HepG2 (cell line): ENCODE results near the gene ABCC12. TPM values are rescaled to one million over a fixed set of nuclear protein-coding genes. Genes with fewer than 3 reads are reported as not detected.

Source experiments
- ATF7 ChIP-seq, 2 experiments: fragments of 450-650 bp in 1 of 2; sonication (generic) in 1 of 2; formaldehyde crosslinking in 1 of 2; IDR thresholded peaks; 2 replicates each; pipeline versions ENCODE4 v1.4.0 to v1.6.1; 2016 to 2020; ENCODE audit warnings: antibody characterized with exemption in 1 of 2, mild to moderate bottlenecking in 1 of 2, missing genetic modification reagents in 1 of 2
- CBX1 ChIP-seq: IDR thresholded peaks from one replicate; pipeline ENCODE4 v1.6.1; 2016; ENCODE audit warnings: antibody characterized with exemption, low read depth
- CEBPB ChIP-seq: IDR thresholded peaks from 2 replicates; pipeline ENCODE4 v1.6.1; 2011; ENCODE audit warnings: low read depth, low read length, improper control_type of control experiment, borderline replicate concordance
- ETV5 ChIP-seq: IDR thresholded peaks from 2 replicates; pipeline ENCODE4 v1.6.1; 2018; ENCODE audit warnings: missing biosample characterization, missing genetic modification reagents, inconsistent platforms, borderline replicate concordance
- EZH2 ChIP-seq: conservative IDR thresholded peaks from 2 replicates; pipeline ENCODE4 v1.6.1; 2012; ENCODE audit warnings: mild to moderate bottlenecking, low read depth, low read length, moderate library complexity
- FOSL1 ChIP-seq: sonication (generic); formaldehyde crosslinking; IDR thresholded peaks from 2 replicates; pipeline ENCODE4 v1.9.0; 2021; ENCODE audit warnings: missing genetic modification reagents, borderline replicate concordance
- HIC2 ChIP-seq: sonication (generic); formaldehyde crosslinking; IDR thresholded peaks from 2 replicates; pipeline ENCODE4 v1.9.0; 2022; ENCODE audit warnings: low read depth, missing genetic modification reagents
- KMT2A ChIP-seq: sonication (generic); formaldehyde crosslinking; IDR thresholded peaks from 2 replicates; pipeline ENCODE4 v1.4.0; 2020; ENCODE audit warnings: missing genetic modification reagents
- PAWR ChIP-seq: sonication (generic); formaldehyde crosslinking; IDR thresholded peaks from 2 replicates; pipeline ENCODE4 v1.4.0; 2020; ENCODE audit warnings: missing genetic modification reagents, mild to moderate bottlenecking, borderline replicate concordance
- YY1 ChIP-seq: IDR thresholded peaks from 2 replicates; pipeline ENCODE4 v1.6.1; 2011; ENCODE audit warnings: low read length, low read depth, moderate library complexity, mild to moderate bottlenecking; ENCODE audit not compliant: insufficient read depth, insufficient replicate concordance
- ZGPAT ChIP-seq: IDR thresholded peaks from 2 replicates; pipeline ENCODE4 v1.6.1; 2016; ENCODE audit warnings: mild to moderate bottlenecking
- ZNF317 ChIP-seq: sonication (generic); formaldehyde crosslinking; IDR thresholded peaks from 2 replicates; pipeline ENCODE4 v1.5.0; 2020; ENCODE audit warnings: mild to moderate bottlenecking, missing genetic modification reagents
- ZNF331 ChIP-seq: sonication (generic); formaldehyde crosslinking; IDR thresholded peaks from 2 replicates; pipeline ENCODE4 v1.4.0; 2020; ENCODE audit warnings: missing genetic modification reagents
- ZNF343 ChIP-seq: sonication (generic); formaldehyde crosslinking; IDR thresholded peaks from 2 replicates; pipeline ENCODE4 v1.4.0; 2020; ENCODE audit warnings: mild to moderate bottlenecking, missing genetic modification reagents
- ZNF431 ChIP-seq: sonication (generic); formaldehyde crosslinking; IDR thresholded peaks from 2 replicates; pipeline ENCODE4 v1.9.0; 2022; ENCODE audit warnings: missing genetic modification reagents, low read depth, mild to moderate bottlenecking, borderline replicate concordance
- ZNF589 ChIP-seq: sonication (generic); formaldehyde crosslinking; conservative IDR thresholded peaks from 2 replicates; pipeline ENCODE4 v1.8.0; 2022; ENCODE audit warnings: mild to moderate bottlenecking, moderate library complexity, missing genetic modification reagents
- ZNF605 ChIP-seq: sonication (generic); formaldehyde crosslinking; IDR thresholded peaks from 2 replicates; pipeline ENCODE4 v1.8.0; 2022; ENCODE audit warnings: mild to moderate bottlenecking, missing genetic modification reagents
- ZNF652 ChIP-seq: IDR thresholded peaks from 2 replicates; pipeline ENCODE4 v1.6.1; 2016; ENCODE audit warnings: low read depth, borderline replicate concordance
- ZNF7 ChIP-seq: IDR thresholded peaks from 2 replicates; pipeline ENCODE4 v1.6.1; 2016; ENCODE audit warnings: missing biosample characterization, missing genetic modification reagents
- polyA plus RNA-seq, 8 experiments: library from polyadenylated mRNA; depleted of rRNA in 3 of 8; stranded (reverse) in 7 of 8; unstranded in 1 of 8; fragments of >200 nt; fragmentation: Illumina TruSeq in 4 of 8; extraction: Trizol in 4 of 8; gene quantifications; 2 replicates each; pipeline versions ENCODE4 v1.2.1 to v1.2.3, GENCODE V29; 2011 to 2016; ENCODE audit warnings: low read depth in 4 of 8, missing spikeins in 1 of 8, mixed read lengths in 1 of 8; ENCODE audit not compliant: insufficient read depth in 1 of 8
- total RNA-seq, 5 experiments: library from RNA; depleted of rRNA; stranded (reverse); fragments of >200 nt; fragmentation: Illumina TruSeq; extraction: Trizol; gene quantifications; 2 replicates each; pipeline ENCODE4 v1.2.3, GENCODE V29; 2016; ENCODE audit warnings: low read depth in 1 of 5
- TF ChIP-seq, protein P1 (sequence below): sonication (generic); formaldehyde crosslinking; IDR thresholded peaks from 2 replicates; pipeline ENCODE4 v1.4.0; 2020; ENCODE audit warnings: missing genetic modification reagents, mild to moderate bottlenecking, borderline replicate concordance
- TF ChIP-seq, protein P2 (sequence below): sonication (generic); formaldehyde crosslinking; IDR thresholded peaks from 2 replicates; pipeline ENCODE4 v1.8.1; 2022; ENCODE audit warnings: mild to moderate bottlenecking, missing genetic modification reagents
- TF ChIP-seq, protein P3 (sequence below): IDR thresholded peaks from 2 replicates; pipeline ENCODE4 v1.6.1; 2016; ENCODE audit warnings: low read depth, borderline replicate concordance
- TF ChIP-seq, protein P4 (sequence below): sonication (generic); formaldehyde crosslinking; IDR thresholded peaks from 2 replicates; pipeline ENCODE4 v1.4.0; 2020; ENCODE audit warnings: missing genetic modification reagents

Gene ABCC12
- total and polyA plus RNA-seq, 2 of the 13 experiments (the other 11 are each of a cell fraction or from before 2014, with no cell fraction given): not detected

- TF ChIP-seq, protein P1, sequence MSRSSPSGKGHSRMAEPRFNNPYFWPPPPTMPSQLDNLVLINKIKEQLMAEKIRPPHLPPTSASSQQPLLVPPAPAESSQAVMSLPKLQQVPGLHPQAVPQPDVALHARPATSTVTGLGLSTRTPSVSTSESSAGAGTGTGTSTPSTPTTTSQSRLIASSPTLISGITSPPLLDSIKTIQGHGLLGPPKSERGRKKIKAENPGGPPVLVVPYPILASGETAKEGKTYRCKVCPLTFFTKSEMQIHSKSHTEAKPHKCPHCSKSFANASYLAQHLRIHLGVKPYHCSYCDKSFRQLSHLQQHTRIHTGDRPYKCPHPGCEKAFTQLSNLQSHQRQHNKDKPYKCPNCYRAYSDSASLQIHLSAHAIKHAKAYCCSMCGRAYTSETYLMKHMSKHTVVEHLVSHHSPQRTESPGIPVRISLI (CRISPR knock-in tag): no peak
- 0 out of 2 replicates have a peak, but pooled peaks have one; percentile 47 for TF ChIP-seq ZNF605 (CRISPR knock-in tag)
- 0 out of 2 replicates have a peak, but pooled peaks have one; percentile 48 for TF ChIP-seq ZNF343
- TF ChIP-seq ZNF7 (CRISPR knock-in tag): no peak
- peak; percentile 23; the same call in 1 of the 2 replicates for TF ChIP-seq ZGPAT (CRISPR knock-in tag)
- TF ChIP-seq ATF7 (IDR thresholded peaks at IDR 0.05): no peak
- TF ChIP-seq ATF7 (CRISPR knock-in tag; IDR thresholded peaks at IDR 0.05): no peak
- no peak for TF ChIP-seq EZH2
- TF ChIP-seq CEBPB: peak; percentile 81
- TF ChIP-seq PAWR (CRISPR knock-in tag): no peak
- peak; percentile 72 for TF ChIP-seq YY1
- TF ChIP-seq, protein P2, sequence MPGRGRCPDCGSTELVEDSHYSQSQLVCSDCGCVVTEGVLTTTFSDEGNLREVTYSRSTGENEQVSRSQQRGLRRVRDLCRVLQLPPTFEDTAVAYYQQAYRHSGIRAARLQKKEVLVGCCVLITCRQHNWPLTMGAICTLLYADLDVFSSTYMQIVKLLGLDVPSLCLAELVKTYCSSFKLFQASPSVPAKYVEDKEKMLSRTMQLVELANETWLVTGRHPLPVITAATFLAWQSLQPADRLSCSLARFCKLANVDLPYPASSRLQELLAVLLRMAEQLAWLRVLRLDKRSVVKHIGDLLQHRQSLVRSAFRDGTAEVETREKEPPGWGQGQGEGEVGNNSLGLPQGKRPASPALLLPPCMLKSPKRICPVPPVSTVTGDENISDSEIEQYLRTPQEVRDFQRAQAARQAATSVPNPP (CRISPR knock-in tag): no peak
- 0 out of 2 replicates have a peak, but pooled peaks have one; percentile 32 for TF ChIP-seq HIC2 (CRISPR knock-in tag)
- TF ChIP-seq, protein P3, sequence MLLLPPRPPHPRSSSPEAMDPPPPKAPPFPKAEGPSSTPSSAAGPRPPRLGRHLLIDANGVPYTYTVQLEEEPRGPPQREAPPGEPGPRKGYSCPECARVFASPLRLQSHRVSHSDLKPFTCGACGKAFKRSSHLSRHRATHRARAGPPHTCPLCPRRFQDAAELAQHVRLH: no peak
- no peak for TF ChIP-seq ETV5
- TF ChIP-seq, protein P4, sequence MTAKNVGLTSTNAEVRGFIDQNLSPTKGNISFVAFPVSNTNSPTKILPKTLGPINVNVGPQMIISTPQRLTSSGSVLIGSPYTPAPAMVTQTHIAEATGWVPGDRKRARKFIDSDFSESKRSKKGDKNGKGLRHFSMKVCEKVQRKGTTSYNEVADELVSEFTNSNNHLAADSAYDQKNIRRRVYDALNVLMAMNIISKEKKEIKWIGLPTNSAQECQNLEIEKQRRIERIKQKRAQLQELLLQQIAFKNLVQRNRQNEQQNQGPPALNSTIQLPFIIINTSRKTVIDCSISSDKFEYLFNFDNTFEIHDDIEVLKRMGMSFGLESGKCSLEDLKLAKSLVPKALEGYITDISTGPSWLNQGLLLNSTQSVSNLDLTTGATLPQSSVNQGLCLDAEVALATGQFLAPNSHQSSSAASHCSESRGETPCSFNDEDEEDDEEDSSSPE (CRISPR knock-in tag): 0 out of 2 replicates have a peak, but pooled peaks have one; percentile 24
- no peak; the same call in 1 of the 2 replicates for TF ChIP-seq KMT2A
- no peak for TF ChIP-seq CBX1
- TF ChIP-seq ZNF431 (CRISPR knock-in tag): no peak
- TF ChIP-seq ZNF652 (CRISPR knock-in tag): no peak
- TF ChIP-seq ZNF331: 0 out of 2 replicates have a peak, but pooled peaks have one; percentile 27
- no peak for TF ChIP-seq ZNF317 (CRISPR knock-in tag)
- no peak for TF ChIP-seq FOSL1 (CRISPR knock-in tag)
- no peak for TF ChIP-seq ZNF589
These were observed 25.2 kb upstream of the ABCC12 start (continued) for GRCh38 chr16:48180868-48181480.
